ENCODE results near the gene AKR1B15.

DNA sequence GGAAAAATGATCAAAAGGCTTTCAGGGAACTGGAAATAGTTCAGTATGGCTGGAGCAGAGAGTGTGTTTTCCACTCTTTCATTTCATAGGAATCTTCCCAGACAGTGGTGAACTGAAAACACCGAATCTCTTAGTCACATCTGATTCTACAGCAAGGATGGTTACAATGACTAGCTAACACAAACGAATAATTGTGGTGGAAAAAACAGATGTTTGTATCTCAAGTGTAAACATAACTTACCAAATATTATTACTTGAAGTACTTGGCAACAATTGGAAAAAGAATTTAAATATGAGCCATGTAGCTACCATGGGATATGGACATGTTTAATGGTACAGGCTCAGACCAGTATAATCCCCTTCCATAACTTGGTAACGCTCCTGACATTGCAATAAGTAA is 76.6 kb downstream of the AKR1B15 start:
- TF ChIP-seq POLR2A (IDR thresholded peaks at IDR 0.05) (no peak), POLR2AphosphoS5 (IDR thresholded peaks at IDR 0.05) (no peak)
- TF ChIP-seq, protein P1, sequence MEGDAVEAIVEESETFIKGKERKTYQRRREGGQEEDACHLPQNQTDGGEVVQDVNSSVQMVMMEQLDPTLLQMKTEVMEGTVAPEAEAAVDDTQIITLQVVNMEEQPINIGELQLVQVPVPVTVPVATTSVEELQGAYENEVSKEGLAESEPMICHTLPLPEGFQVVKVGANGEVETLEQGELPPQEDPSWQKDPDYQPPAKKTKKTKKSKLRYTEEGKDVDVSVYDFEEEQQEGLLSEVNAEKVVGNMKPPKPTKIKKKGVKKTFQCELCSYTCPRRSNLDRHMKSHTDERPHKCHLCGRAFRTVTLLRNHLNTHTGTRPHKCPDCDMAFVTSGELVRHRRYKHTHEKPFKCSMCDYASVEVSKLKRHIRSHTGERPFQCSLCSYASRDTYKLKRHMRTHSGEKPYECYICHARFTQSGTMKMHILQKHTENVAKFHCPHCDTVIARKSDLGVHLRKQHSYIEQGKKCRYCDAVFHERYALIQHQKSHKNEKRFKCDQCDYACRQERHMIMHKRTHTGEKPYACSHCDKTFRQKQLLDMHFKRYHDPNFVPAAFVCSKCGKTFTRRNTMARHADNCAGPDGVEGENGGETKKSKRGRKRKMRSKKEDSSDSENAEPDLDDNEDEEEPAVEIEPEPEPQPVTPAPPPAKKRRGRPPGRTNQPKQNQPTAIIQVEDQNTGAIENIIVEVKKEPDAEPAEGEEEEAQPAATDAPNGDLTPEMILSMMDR (IDR thresholded peaks at IDR 0.05): no peak
